Lung (tissue), 12 donors: Measurements from ENCODE around the gene UBQLN2. TPM values are rescaled to one million over a fixed set of nuclear protein-coding genes. Genes with fewer than 3 reads are reported as not detected.

Source experiments
- ATAC-seq: fragments of 200-7000 bp; cut with Tn5 transposase; one replicate; pipeline ENCODE4 v1.9.1; 2020; ENCODE audit warnings: moderate number of reproducible peaks; ENCODE audit not compliant: insufficient read depth, low FRiP score
- DNase-seq, 3 donors: peaks; one replicate each; pipeline ENCODE4 v3.0.0-alpha.2; 2013 to 2017
- H3K27ac ChIP-seq, 2 donors: one replicate each; pipeline ENCODE4 v1.5.1; 2013; ENCODE audit warnings: mild to moderate bottlenecking in 2 of 2, moderate library complexity in 2 of 2, control low read depth in 1 of 2, inconsistent platforms in 1 of 2, low read depth in 1 of 2, low read length in 1 of 2
- H3K27me3 ChIP-seq, 3 donors: one replicate each; pipeline ENCODE4 v1.5.1; 2013; ENCODE audit warnings: low read length in 2 of 3; ENCODE audit not compliant: control insufficient read depth in 3 of 3, insufficient read depth in 3 of 3
- H3K36me3 ChIP-seq, 4 donors: one replicate each; pipeline ENCODE4 v1.5.1; 2013; ENCODE audit warnings: low read length in 4 of 4, mild to moderate bottlenecking in 1 of 4, moderate library complexity in 1 of 4; ENCODE audit not compliant: control insufficient read depth in 4 of 4, insufficient read depth in 4 of 4
- H3K4me1 ChIP-seq, 5 donors: one replicate each; pipeline ENCODE4 v1.5.1; 2013; ENCODE audit warnings: low read length in 5 of 5, mild to moderate bottlenecking in 2 of 5, moderate library complexity in 1 of 5; ENCODE audit not compliant: control insufficient read depth in 5 of 5, insufficient read depth in 5 of 5
- H3K4me3 ChIP-seq: one replicate; pipeline ENCODE4 v1.5.1; 2013; ENCODE audit warnings: mild to moderate bottlenecking, control low read depth, moderate library complexity
- H3K9ac ChIP-seq, 2 donors: one replicate each; pipeline ENCODE4 v1.5.1; 2013; ENCODE audit warnings: low read length in 2 of 2, control low read depth in 1 of 2; ENCODE audit not compliant: insufficient read depth in 1 of 2
- H3K9me3 ChIP-seq, 4 donors: one replicate each; pipeline ENCODE4 v1.5.1; 2013; ENCODE audit warnings: low read length in 3 of 4, mild to moderate bottlenecking in 1 of 4, moderate library complexity in 1 of 4; ENCODE audit not compliant: control insufficient read depth in 4 of 4, insufficient read depth in 3 of 4
- CTCF ChIP-seq: IDR thresholded peaks from 2 replicates; pipeline ENCODE4 v1.5.1; 2012; ENCODE audit warnings: mild to moderate bottlenecking; ENCODE audit errors: control extremely low read depth, extremely low read depth
- WGBS, 2 donors: extraction: QIAGEN DNeasy Blood & Tissue Kit; methylation state at CpG; one replicate each; pipeline ENCODE4 v1.1.7; 2013; 5-methylcytosine and 5-hydroxymethylcytosine counted together
- polyA plus RNA-seq, 2 donors: library from polyadenylated mRNA; stranded (reverse); fragments of 200-250 nt; gene quantifications; one replicate each; pipeline ENCODE4 v1.2.1, GENCODE V29; 2013
- total RNA-seq, 2 donors: library from RNA; depleted of rRNA in 1 of 2; stranded (reverse); fragments of >200 nt in 1 of 2; gene quantifications; one replicate each; pipeline ENCODE4 v1.2.1, GENCODE V29; 2014 to 2021
- donor health status: control.
- donor health status: control.
- donor health status: Bipolar disorder and iron deficiency.
- donor health status: healthy.
- donor health status: DM: yes; HTN: yes; CAD: no.

UBQLN2 gene
- total and polyA plus RNA-seq, 4 donors: 7.7 to 31.3 (median 22.4) TPM

- no peak for DNase-seq
- no peak for ATAC-seq
- Histone ChIP-seq H3K4me1 (no peaks in the 10 kb centered on the region), H3K27ac (no peak overlapping the region), H3K4me3 (no peak overlapping the region), H3K27me3 (peaks cover 0 to 4% (median 0%) of the 10 kb centered on the region in 3 donors), H3K36me3 (no peaks in the 10 kb centered on the region), H3K9me3 (peaks cover 0 to 6% (median 0%) of the 10 kb centered on the region in 4 donors), H3K9ac (no peak overlapping the region)
- WGBS, 2 donors: 75 to 88% methylated on average over 2 of the region's 2 CpGs
- TF ChIP-seq CTCF: no peak
Measured at GRCh38 chrX:56615282-56615681, 51.9 kb downstream of the UBQLN2 start.

Other genes with a start within 250 kb of the UBQLN2 start
- gene NBDY, start 165.6 kb downstream of the UBQLN2 start, total RNA-seq: 10 to 100 TPM; 11.8 to 43.2 TPM
- gene NBDY, start 165.6 kb downstream of the UBQLN2 start, polyA plus RNA-seq: 10 to 100 TPM; 20.8 to 24.5 TPM